ENCODE results near the gene APOC1.
A peak's percentile ranks its signal among the peaks of the same experiment; 100 is the strongest.
"Not testable (repeated sequence)": the region's sequence is repeated elsewhere in the genome, so short reads cannot be mapped to it uniquely, and the experiment has no call there.

The APOC1 gene

GRCh38 chr19:44890366-44891015, 23.9 kb upstream of the APOC1 start:
- DNase-seq = peak; percentile 98

- DNase-seq = peak; percentile 19
Measured at GRCh38 chr19:44891016-44891882, 23.2 kb upstream of the APOC1 start, which contains the start of gene TOMM40. TOMM40 (plus strand) TSS chr19:44891254; CDS start chr19:44891416, 162 bp downstream.

- DNase-seq = no peak
Measured at GRCh38 chr19:44892932-44893331, 21.5 kb upstream of the APOC1 start.

- no peak for DNase-seq
Measured at GRCh38 chr19:44893332-44894051, 20.9 kb upstream of the APOC1 start.

GRCh38 chr19:44894052-44894400, 20.4 kb upstream of the APOC1 start:
- DNase-seq = no peak

- no peak for DNase-seq
Measured at GRCh38 chr19:44894946-44895345, 19.5 kb upstream of the APOC1 start.

GRCh38 chr19:44897835-44898234, 16.6 kb upstream of the APOC1 start:
- DNase-seq = no peak

- no peak for DNase-seq
Measured at GRCh38 chr19:44900328-44901244, 13.8 kb upstream of the APOC1 start.

GRCh38 chr19:44903216-44903601, 11.2 kb upstream of the APOC1 start:
- DNase-seq = no peak

- DNase-seq = peak; percentile 55
Measured at GRCh38 chr19:44903602-44904425, 10.6 kb upstream of the APOC1 start.

- DNase-seq = no peak
Measured at GRCh38 chr19:44904426-44904994, 9.9 kb upstream of the APOC1 start.

- no peak for DNase-seq
Measured at GRCh38 chr19:44905437-44906160, 8.8 kb upstream of the APOC1 start, which contains the start of gene APOE. APOE (plus strand) TSS chr19:44905796; CDS start chr19:44906625, 829 bp downstream.

GRCh38 chr19:44907613-44908012, 6.8 kb upstream of the APOC1 start:
- DNase-seq = no peak

- no peak for DNase-seq
Measured at GRCh38 chr19:44908074-44908835, 6.2 kb upstream of the APOC1 start.

GRCh38 chr19:44908836-44909261, 5.6 kb upstream of the APOC1 start:
- DNase-seq = no peak

GRCh38 chr19:44909775-44910174, 4.6 kb upstream of the APOC1 start:
- no peak for DNase-seq

- DNase-seq = not testable (repeated sequence)
Measured at GRCh38 chr19:44911896-44912295, 2.5 kb upstream of the APOC1 start.

- no peak for DNase-seq
Measured at GRCh38 chr19:44912854-44913253, 1.6 kb upstream of the APOC1 start.
